Dendritic cell treated with granulocyte-macrophage colony-stimulating factor and Interleukin-4, amounts not matched to agents 40 ng/mL and 50 ng/mL, for 4 days (primary cell): ENCODE results near the gene SLCO3A1.

Source experiments
- H3K27ac Mint-ChIP-seq: one replicate; pipeline ENCODE4 v1.8.0; 2022; ENCODE audit warnings: mild to moderate bottlenecking, mixed read lengths
- H3K27me3 Mint-ChIP-seq: one replicate; pipeline ENCODE4 v1.8.0; 2022; ENCODE audit warnings: mild to moderate bottlenecking, mixed read lengths
- H3K36me3 Mint-ChIP-seq: one replicate; pipeline ENCODE4 v1.8.0; 2022; ENCODE audit warnings: low read depth, mixed read lengths
- H3K4me1 Mint-ChIP-seq: one replicate; pipeline ENCODE4 v1.8.0; 2022; ENCODE audit warnings: low read depth, mixed read lengths
- H3K4me3 Mint-ChIP-seq: one replicate; pipeline ENCODE4 v1.8.0; 2022; ENCODE audit warnings: mild to moderate bottlenecking, moderate library complexity, mixed read lengths
- H3K9me3 Mint-ChIP-seq: one replicate; pipeline ENCODE4 v1.8.0; 2022; ENCODE audit warnings: mixed read lengths
- intact Hi-C: fragments of 100-400 bp; cut with micrococcal nuclease; formaldehyde crosslinking; loops from one replicate; pipeline ENCODE4 v1.15.0; 2022

The SLCO3A1 gene

DNA sequence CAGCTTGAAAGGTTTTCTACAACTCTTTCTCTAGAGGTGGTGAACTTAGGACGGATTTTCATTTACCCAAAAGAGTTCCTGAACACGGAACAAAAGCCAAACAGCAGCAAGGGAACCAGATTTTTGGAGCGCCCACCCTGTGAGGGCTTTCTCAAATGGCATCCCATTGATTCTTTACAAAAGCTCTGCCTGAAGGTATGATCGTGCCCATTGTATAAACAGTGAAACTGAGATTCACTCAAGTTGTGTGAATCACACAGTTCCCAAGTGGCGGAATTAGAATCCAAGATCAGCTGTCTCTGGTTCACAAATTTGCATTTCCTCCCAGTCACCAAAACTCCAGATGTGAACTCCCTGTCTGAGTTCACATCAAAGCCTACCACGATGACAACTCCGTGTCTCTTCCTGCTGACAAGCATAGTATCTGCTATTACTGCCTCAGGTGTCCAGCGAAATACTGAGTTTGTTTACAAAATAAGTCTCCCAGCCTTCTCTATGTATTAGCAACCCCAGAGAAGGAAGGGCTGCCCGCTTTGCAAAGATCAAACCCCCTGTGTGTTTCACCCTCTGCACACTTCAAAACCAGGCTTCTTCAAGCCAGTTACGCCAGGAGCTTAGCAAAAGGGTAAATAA is 304.3 kb downstream of the SLCO3A1 start:
- H3K27me3 Mint-ChIP-seq = no peaks in the 10 kb centered on the region
- H3K36me3 Mint-ChIP-seq = peaks cover 87% of the 10 kb centered on the region

DNA sequence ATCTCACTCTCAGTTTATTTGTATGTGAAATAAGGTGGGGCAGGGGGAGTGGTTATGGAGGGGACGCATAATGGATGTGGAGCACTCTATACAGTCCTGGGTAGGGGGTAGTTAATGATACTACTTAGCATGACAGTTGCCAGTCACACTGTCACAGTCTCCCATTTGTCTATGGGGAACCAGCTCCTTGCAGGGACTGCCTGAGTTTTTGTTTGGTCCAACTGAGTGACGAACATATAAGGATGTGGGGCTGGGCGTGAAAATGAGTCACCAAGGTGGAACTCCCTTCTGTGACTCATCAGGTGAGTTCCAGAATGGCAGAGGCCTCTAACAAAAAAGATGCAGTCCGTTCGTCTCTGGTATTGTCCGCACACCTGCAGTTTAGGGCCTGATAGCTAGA is 304.9 kb downstream of the SLCO3A1 start:
- H3K27ac Mint-ChIP-seq = no peak overlapping the region

More for the DNA sequence above, 304.3 kb downstream of the SLCO3A1 start:
- no peak overlapping the region for H3K27ac Mint-ChIP-seq
- peaks cover 11% of the 10 kb centered on the region for H3K4me1 Mint-ChIP-seq
- no peaks in the 10 kb centered on the region for H3K9me3 Mint-ChIP-seq
- intact Hi-C loops = no loop called here
- no peak overlapping the region for H3K4me3 Mint-ChIP-seq

DNA sequence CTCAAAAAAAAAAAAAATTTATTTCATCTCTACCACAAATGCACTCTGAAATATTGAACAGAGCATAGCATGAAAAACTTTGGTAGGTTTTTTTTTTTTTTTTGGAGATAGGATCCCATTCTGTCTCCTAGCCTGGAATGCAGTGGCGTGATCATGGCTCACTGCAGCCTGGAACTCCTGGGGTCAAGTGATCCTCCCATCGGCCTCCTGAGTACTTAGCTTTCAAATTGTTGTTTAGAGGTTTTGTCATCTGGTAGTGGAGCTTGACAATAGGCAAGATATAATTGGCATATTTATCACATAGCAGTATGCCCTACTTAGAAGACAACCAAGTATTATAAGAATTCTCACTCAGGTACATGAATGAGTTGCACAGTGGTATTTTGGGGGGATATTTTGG is 306.0 kb downstream of the SLCO3A1 start:
- H3K4me1 Mint-ChIP-seq = peaks cover 11% of the 10 kb centered on the region
- H3K36me3 Mint-ChIP-seq = peaks cover 87% of the 10 kb centered on the region
- intact Hi-C loops = no loop called here
- H3K27me3 Mint-ChIP-seq = no peaks in the 10 kb centered on the region
- H3K9me3 Mint-ChIP-seq = no peaks in the 10 kb centered on the region
- no peak overlapping the region for H3K4me3 Mint-ChIP-seq
- H3K27ac Mint-ChIP-seq = no peak overlapping the region

More for the DNA sequence above, 304.9 kb downstream of the SLCO3A1 start:
- no peaks in the 10 kb centered on the region for H3K27me3 Mint-ChIP-seq
- peaks cover 11% of the 10 kb centered on the region for H3K4me1 Mint-ChIP-seq
- peaks cover 87% of the 10 kb centered on the region for H3K36me3 Mint-ChIP-seq
- intact Hi-C loops = no loop called here
- no peaks in the 10 kb centered on the region for H3K9me3 Mint-ChIP-seq
- H3K4me3 Mint-ChIP-seq = no peak overlapping the region

DNA sequence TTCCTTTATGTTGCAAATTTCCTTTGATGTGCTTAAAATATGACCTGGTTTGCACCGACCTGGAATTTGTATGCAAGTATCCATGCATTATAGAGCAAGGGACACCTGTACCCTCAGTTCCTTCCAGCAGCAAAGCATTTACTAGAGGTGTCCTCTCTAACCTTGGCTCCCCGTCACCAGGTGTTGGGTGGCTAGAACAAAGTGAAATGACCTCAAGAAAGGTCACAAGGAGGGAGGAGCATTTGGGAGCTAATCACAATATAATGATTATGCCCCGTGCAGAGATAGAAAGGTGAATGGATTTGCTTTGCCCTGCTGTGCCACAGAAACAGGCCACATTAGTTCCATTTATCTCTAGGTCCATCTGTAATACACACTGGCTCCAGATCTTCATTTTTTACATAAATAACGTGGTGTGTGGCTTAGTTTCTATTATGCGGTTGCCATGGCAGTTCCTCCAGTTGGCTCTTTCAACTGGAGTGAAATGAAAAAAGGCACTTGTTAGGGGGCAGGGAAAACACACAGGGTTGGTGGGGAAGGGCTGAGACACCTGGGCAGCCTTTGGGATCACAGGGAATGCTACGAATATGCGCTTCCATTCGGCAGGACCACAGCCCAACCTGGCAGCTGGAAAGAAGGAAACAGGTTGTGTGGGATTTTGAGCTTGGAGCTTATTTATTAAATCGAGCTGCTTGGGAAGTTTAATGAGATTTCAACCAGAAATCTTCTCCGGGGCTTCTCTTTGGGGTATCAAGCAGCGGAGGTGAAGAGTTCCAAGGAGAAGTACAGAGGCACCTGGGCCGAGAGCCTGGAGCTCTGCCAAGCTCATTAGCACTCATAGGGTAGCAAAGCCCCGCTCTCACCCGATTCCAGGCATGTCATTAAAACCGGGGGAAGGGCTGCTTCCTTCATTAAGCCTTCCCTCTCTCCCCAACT is 306.7 kb downstream of the SLCO3A1 start:
- no peaks in the 10 kb centered on the region for H3K9me3 Mint-ChIP-seq
- H3K4me1 Mint-ChIP-seq = peaks cover 11% of the 10 kb centered on the region
- peaks cover 87% of the 10 kb centered on the region for H3K36me3 Mint-ChIP-seq

DNA sequence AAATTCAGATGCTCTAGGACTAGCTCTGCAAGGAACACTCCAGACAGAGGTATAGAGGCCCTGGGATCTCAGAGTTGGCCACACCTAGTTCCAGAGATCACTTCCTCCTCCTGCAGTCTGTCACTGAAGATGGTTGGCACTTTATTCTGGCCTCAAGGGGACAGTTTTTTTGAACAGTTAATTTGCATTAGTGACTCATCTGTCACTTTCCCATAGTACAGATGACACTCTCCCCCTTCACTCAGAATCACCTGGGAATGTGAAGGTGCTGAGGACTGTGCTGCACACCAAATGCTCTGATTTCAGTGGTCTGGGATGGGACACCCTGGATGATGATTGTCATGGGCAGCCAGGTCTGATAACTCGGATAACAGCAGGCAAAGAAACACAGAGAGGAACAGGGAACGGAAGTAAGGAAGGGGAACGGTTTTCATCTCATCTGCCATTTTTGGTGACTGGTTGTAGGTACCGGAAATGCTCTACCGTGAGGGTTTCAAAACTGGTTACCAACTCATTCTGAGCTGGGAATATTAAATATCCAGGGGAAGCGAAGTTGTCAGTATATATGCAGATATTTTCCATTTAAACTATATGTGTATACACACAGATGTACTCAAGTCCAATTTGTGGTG is 307.6 kb downstream of the SLCO3A1 start:
- H3K36me3 Mint-ChIP-seq = peaks cover 87% of the 10 kb centered on the region
- H3K4me1 Mint-ChIP-seq = peaks cover 11% of the 10 kb centered on the region
- no peak overlapping the region for H3K4me3 Mint-ChIP-seq
- intact Hi-C loops = no loop called here
- no peak overlapping the region for H3K27ac Mint-ChIP-seq
- no peaks in the 10 kb centered on the region for H3K9me3 Mint-ChIP-seq
- H3K27me3 Mint-ChIP-seq = no peaks in the 10 kb centered on the region

More for the DNA sequence above, 306.7 kb downstream of the SLCO3A1 start:
- intact Hi-C loops = no loop called here
- Mint-ChIP-seq H3K4me3 (no peak overlapping the region), H3K27ac (no peak overlapping the region), H3K27me3 (no peaks in the 10 kb centered on the region)

DNA sequence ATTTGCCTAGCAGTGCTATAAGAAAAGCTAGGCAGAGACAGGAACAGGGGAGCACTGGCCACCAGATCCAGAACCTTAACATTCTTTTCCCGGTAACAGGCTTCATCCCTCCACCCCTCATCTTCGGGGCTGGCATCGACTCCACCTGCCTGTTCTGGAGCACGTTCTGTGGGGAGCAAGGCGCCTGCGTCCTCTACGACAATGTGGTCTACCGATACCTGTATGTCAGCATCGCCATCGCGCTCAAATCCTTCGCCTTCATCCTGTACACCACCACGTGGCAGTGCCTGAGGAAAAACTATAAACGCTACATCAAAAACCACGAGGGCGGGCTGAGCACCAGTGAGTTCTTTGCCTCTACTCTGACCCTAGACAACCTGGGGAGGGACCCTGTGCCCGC is 309.1 kb downstream of the SLCO3A1 start:
- intact Hi-C loops = no loop called here
- peaks cover 20% of the 10 kb centered on the region for H3K4me1 Mint-ChIP-seq
- H3K9me3 Mint-ChIP-seq = no peaks in the 10 kb centered on the region
- H3K27ac Mint-ChIP-seq = no peak overlapping the region
- peaks cover 90% of the 10 kb centered on the region for H3K36me3 Mint-ChIP-seq
- H3K27me3 Mint-ChIP-seq = no peaks in the 10 kb centered on the region
- no peak overlapping the region for H3K4me3 Mint-ChIP-seq

DNA sequence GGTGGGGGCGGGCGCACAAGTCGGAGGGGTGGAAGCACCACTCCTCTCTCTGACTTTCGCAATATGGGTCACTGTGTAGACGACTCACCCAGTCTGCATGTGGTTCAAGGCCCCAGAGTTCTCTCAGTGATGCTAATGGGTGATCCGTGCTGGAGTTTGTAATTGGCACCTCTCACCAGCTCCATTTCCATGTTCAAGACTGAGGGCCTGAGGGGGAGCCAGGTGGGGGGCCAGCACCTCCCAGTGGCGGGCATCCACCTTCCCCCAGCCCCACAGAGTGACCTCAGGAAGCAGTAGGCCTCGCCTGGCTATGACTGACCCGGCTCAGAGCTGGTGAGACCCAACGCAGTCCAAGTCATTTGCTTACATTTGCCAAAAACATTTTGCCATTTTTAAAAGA is 310.1 kb downstream of the SLCO3A1 start:
- H3K27me3 Mint-ChIP-seq = no peaks in the 10 kb centered on the region
- H3K27ac Mint-ChIP-seq = no peak overlapping the region
- intact Hi-C loops = no loop called here
- peaks cover 26% of the 10 kb centered on the region for H3K4me1 Mint-ChIP-seq
- H3K9me3 Mint-ChIP-seq = no peaks in the 10 kb centered on the region
- peaks cover 90% of the 10 kb centered on the region for H3K36me3 Mint-ChIP-seq
- no peak overlapping the region for H3K4me3 Mint-ChIP-seq

DNA sequence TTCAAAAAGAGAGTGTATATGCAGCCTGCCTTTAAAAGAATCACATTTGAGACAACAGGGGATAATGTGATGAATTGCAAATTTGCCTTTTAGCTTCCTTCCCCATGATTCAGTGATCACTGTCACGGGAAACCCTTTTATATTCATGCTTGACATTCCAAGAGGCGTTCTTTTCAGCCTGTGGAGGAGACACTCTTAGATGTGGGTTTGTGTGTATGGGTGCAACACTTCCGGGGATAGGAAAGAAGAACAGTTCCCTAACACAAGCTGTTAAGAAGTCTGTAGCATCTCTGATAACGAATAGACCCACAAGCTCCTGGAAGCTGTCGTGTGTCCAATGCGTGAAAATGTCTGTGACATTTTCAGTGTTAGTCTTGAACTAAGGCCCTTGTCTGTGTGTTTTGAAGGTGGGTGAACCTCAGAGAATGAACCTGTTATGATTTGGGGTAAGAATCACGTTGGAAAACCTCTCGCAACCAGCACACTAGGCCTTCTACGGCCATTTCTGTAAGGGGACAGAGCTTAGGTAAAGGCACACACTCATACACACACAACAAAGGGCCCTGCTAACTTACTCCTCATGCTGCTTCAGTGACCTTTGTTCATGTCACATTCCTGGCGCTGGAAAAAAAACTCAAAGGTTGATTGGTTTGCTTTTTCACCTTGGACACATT is 311.0 kb downstream of the SLCO3A1 start:
- H3K36me3 Mint-ChIP-seq = peaks cover 93% of the 10 kb centered on the region
- peaks cover 26% of the 10 kb centered on the region for H3K4me1 Mint-ChIP-seq
- no peaks in the 10 kb centered on the region for H3K9me3 Mint-ChIP-seq
- intact Hi-C loops = no loop called here
- no peak overlapping the region for H3K4me3 Mint-ChIP-seq
- no peaks in the 10 kb centered on the region for H3K27me3 Mint-ChIP-seq
- no peak overlapping the region for H3K27ac Mint-ChIP-seq

DNA sequence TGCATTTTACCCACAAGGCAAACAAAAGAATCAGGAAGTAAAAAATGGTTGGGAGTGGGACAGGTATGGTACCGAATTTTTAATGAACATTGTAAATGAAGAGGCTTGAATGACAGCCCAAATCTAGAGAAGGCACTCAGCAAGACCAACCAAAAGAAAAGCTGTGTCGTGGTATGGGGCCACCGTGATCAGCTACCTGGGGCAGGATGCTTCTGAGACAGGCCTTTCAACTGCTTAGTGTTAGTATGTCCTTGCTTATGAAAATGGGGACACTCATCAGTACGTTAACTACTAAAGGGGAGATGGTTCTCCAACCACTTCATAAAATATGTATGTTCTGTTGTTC is 311.5 kb downstream of the SLCO3A1 start:
- H3K4me1 Mint-ChIP-seq = peaks cover 25% of the 10 kb centered on the region
- no peak overlapping the region for H3K4me3 Mint-ChIP-seq
- H3K9me3 Mint-ChIP-seq = no peaks in the 10 kb centered on the region
- no peak overlapping the region for H3K27ac Mint-ChIP-seq
- H3K27me3 Mint-ChIP-seq = no peaks in the 10 kb centered on the region
- intact Hi-C loops = no loop called here
- peaks cover 96% of the 10 kb centered on the region for H3K36me3 Mint-ChIP-seq

DNA sequence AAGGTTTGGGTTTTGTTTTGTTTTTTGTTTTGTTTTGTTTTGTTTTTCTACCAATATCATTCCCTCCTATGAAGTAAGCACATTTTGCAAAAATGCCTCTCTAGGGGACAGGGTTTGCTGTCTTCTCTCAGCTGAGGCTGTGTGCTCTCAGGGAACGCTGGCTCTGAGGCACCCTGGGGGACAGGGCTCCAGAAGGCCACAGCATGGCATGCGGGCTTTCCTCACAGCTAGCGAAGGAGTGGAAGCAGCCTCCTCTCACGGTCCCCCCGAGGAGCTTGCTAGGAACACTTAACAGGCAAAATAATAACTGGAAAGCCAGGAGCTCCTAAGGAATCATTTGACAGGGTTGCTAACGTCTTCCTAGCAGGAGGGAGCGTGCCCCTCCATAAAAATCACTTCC is 312.5 kb downstream of the SLCO3A1 start:
- Mint-ChIP-seq H3K9me3 (no peaks in the 10 kb centered on the region), H3K36me3 (peaks cover 95% of the 10 kb centered on the region), H3K4me1 (peaks cover 19% of the 10 kb centered on the region), H3K27ac (no peak overlapping the region), H3K27me3 (no peaks in the 10 kb centered on the region), H3K4me3 (no peak overlapping the region)
- intact Hi-C loops = no loop called here

DNA sequence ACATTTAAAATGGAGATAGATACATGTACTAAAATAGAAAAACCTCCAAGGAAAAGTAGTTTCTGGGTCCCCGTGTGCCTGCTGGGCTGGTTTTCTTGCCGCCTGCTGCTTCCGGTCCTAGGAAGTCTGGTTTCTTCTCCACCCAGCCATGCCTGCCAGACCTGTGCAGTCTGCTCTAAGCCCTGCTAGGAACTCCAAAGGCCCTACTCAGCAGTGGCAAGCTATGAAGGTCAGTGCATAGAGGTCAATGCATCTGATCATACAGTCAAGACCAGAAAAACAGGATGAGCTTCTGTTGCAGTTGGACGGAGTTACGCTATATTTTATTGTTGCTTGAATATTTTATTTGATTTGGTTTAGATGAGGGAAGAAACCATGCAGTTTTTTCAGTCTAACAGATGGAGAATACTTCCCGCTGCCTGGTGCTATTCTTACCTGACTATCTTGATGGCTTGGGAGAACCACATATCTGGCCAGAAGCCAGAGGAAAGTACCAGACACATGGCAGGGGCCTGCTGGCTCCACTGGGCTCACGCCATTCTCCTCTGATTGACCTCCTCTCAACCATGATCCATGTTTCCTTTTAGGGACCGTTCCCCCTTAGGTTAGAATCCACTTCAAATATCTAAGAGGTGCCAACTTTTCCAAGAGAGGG is 313.4 kb downstream of the SLCO3A1 start:
- peaks cover 94% of the 10 kb centered on the region for H3K36me3 Mint-ChIP-seq

DNA sequence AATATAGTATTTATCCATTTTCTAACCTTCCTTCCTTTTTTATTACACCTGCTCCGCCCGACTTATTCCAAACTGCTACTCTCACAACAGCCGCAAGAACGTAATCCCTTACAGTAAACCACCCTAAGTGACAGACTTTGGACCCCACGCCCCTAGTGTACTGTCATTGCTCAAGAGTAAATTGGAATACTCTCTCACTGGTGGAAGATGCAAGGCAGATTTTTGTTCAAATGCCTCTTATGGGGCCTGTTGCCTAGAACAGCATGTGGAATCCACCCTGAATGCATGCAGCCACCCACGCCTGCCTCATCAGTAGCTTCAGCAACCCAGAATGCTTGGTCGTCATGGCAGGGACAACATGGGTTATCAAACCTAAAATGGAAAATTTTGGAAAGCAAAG is 313.9 kb downstream of the SLCO3A1 start:
- Mint-ChIP-seq H3K36me3 (peaks cover 88% of the 10 kb centered on the region), H3K9me3 (no peaks in the 10 kb centered on the region), H3K4me3 (no peak overlapping the region), H3K4me1 (peaks cover 15% of the 10 kb centered on the region), H3K27ac (no peak overlapping the region), H3K27me3 (no peaks in the 10 kb centered on the region)
- intact Hi-C loops = no loop called here

More for the DNA sequence above, 313.4 kb downstream of the SLCO3A1 start:
- H3K4me3 Mint-ChIP-seq = no peak overlapping the region
- H3K27me3 Mint-ChIP-seq = no peaks in the 10 kb centered on the region
- intact Hi-C loops = no loop called here
- H3K27ac Mint-ChIP-seq = no peak overlapping the region
- no peaks in the 10 kb centered on the region for H3K9me3 Mint-ChIP-seq
- H3K4me1 Mint-ChIP-seq = peaks cover 15% of the 10 kb centered on the region

DNA sequence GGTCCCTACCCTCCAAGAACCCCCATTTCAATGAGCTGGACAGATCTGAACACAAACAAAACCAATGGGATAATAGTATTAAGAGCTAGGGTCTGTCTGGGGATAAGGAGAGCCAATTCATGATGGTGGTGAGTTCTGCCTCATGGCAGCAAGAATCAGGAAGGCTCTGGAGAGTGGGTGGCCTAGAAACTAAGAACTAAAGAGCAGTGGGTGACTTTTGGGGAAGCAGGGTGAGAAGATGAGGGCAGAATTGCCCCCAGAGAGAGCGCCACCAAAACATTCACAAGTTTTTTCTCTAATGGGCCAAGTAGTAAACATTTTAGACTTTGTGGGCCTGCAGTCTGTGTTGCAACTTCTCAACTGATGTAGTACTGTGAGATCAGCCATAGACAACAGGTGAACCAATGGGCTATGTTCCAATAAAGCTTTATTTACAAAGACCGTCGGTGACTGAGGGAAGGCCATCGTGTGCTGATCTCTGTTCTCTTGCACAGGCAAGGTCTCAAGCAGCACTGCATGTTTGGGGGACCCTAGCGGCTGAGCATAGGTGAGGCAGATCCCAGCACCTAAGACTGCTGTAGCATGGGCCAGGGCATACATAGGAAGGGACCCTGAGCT is 314.7 kb downstream of the SLCO3A1 start:
- H3K4me3 Mint-ChIP-seq = no peak overlapping the region
- peaks cover 81% of the 10 kb centered on the region for H3K36me3 Mint-ChIP-seq
- no peaks in the 10 kb centered on the region for H3K27me3 Mint-ChIP-seq
- H3K9me3 Mint-ChIP-seq = no peaks in the 10 kb centered on the region
- H3K4me1 Mint-ChIP-seq = peaks cover 15% of the 10 kb centered on the region
- no peak overlapping the region for H3K27ac Mint-ChIP-seq
- intact Hi-C loops = no loop called here
